SJCRH30 (cell line): Measurements from ENCODE around the gene PERP. TPM values are rescaled to one million over a fixed set of nuclear protein-coding genes. Genes with fewer than 3 reads are reported as not detected.
"Not testable (repeated sequence)": the region's sequence is repeated elsewhere in the genome, so short reads cannot be mapped to it uniquely, and the experiment has no call there.

Source experiments
- DNase-seq, 2 experiments: peaks; one replicate each; pipeline ENCODE4 v3.0.0-alpha.2; 2015 to 2020
- H3K27ac ChIP-seq: fragments of 250-450 bp; sonication (Bioruptor Pico); 2 replicates; pipeline ENCODE4 v1.5.1; 2020; ENCODE audit warnings: mild to moderate bottlenecking, moderate library complexity
- H3K27me3 ChIP-seq: fragments of 250-450 bp; sonication (Bioruptor Pico); 2 replicates; pipeline ENCODE4 v1.5.1; 2020; ENCODE audit warnings: mild to moderate bottlenecking, moderate library complexity
- H3K36me3 ChIP-seq: fragments of 250-450 bp; sonication (Bioruptor Pico); 2 replicates; pipeline ENCODE4 v1.5.1; 2020; ENCODE audit warnings: mild to moderate bottlenecking, moderate library complexity
- H3K4me1 ChIP-seq: fragments of 250-450 bp; sonication (Bioruptor Pico); 2 replicates; pipeline ENCODE4 v1.5.1; 2020; ENCODE audit warnings: mild to moderate bottlenecking, moderate library complexity
- H3K4me3 ChIP-seq: fragments of 250-450 bp; sonication (Bioruptor Pico); 2 replicates; pipeline ENCODE4 v1.5.1; 2020; ENCODE audit warnings: mild to moderate bottlenecking, moderate library complexity
- H3K9me3 ChIP-seq: fragments of 250-450 bp; sonication (Bioruptor Pico); replicated peaks from 2 replicates; pipeline ENCODE4 v1.5.1; 2020; ENCODE audit warnings: mild to moderate bottlenecking, moderate library complexity
- total RNA-seq: library from RNA; depleted of rRNA; stranded (reverse); fragments of >200 nt; shearing (Covaris generic); gene quantifications from 2 replicates; pipeline ENCODE4 v1.2.3, GENCODE V29; 2014; rRNA removed

The PERP gene
- 5.4 and 5.7 TPM in 2 replicates for total RNA-seq

DNA sequence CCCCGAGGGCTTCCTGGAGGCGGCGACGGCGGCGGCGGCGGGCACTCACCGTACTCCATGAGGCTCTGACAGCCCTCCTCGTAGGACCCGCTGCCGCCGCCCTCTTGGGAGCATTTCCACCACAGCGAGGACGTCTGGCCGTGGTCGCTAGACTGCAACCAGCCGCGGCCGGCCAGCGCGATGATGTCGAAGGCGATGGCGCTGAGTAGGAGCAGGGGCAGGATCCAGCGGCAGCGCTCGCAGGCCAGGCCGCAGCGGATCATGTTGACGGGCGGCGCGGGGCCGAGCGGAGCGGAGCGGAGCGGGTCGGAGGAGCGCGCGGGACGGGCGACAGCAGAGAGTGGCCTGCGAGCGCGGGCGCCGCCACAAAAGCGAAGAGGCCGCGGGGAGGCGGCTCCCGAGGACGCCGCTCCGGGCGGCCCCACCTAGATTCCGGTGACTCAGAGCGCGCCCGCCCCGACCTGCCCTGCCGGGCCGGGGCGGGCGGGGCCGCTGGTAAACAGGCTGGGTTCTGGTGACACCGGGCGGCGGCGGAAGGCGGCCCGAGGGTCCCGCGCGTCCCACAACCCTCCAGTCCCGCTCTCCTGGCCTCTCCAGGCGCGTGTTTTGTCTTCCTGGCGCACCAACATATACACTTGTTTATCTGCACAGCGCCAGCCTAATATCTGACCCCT is at the start of gene PERP:
Gene PERP, minus strand, starts transcription at position 342 of the 674 bp plus-strand sequence. Its CDS starts 79 bp downstream, at position 263.
- peak within 1 kb of the TSS; percentile 12; the same call in 1 of the 2 replicates for H3K27ac ChIP-seq
- H3K4me3 ChIP-seq = peak within 1 kb of the TSS; percentile 92
- no peaks in the 10 kb centered on the region for H3K36me3 ChIP-seq
- no peaks in the 10 kb centered on the region for H3K27me3 ChIP-seq
- peak; percentile 53 to 65 for DNase-seq
- 0 out of 2 replicates have a peak, but pooled peaks cover 2% of the 10 kb centered on the region for H3K4me1 ChIP-seq
- H3K9me3 ChIP-seq = no peaks in the 10 kb centered on the region

DNA sequence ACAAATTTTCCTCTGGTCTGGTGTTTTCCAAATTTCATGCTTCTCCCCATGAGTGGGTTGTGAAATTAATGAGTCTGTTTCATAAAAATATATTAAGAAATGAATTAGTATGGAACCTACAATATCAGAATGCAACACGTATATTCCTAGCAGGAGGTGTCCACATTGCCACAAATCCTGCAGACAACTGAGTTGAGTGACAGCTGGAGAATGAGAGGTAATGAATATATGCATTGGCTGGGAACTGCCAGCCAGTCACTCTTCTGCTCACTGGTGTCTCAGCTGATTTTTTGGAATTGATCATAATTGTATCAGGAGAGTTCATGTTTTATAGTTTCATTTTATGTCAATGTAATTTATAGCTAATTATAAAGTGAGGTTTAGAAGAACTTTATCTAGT is 48.2 kb upstream of the PERP start:
- Histone ChIP-seq H3K36me3 (no peaks in the 10 kb centered on the region), H3K27me3 (no peaks in the 10 kb centered on the region), H3K4me1 (no peaks in the 10 kb centered on the region), H3K9me3 (peaks cover 8% of the 10 kb centered on the region), H3K4me3 (no peak overlapping the region), H3K27ac (no peak overlapping the region)
- no peak for DNase-seq

DNA sequence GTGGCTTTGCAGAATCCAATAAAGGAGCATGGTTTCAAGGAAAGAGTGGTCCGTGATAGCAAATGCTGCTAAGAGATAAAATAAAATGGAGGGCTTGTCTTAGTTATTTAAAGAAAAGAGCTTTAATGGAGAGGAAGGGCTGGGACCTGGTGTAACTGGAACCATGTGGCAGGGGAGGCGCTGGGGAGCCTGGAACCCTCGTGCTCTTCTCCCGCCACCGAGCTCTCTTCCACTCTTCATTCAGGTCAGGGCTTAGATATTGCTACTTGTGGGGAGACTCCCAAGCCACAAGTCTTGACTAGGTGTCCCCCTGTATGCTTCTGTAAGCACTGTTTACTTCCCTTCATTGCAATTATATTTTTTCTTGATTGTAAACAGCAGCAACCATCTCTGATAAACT is 39.3 kb upstream of the PERP start:
- Histone ChIP-seq H3K9me3 (no peaks in the 10 kb centered on the region), H3K36me3 (no peaks in the 10 kb centered on the region), H3K4me3 (no peak overlapping the region), H3K27me3 (no peaks in the 10 kb centered on the region), H3K27ac (no peak overlapping the region), H3K4me1 (0 out of 2 replicates have a peak, but pooled peaks cover 3% of the 10 kb centered on the region)
- no peak for DNase-seq

DNA sequence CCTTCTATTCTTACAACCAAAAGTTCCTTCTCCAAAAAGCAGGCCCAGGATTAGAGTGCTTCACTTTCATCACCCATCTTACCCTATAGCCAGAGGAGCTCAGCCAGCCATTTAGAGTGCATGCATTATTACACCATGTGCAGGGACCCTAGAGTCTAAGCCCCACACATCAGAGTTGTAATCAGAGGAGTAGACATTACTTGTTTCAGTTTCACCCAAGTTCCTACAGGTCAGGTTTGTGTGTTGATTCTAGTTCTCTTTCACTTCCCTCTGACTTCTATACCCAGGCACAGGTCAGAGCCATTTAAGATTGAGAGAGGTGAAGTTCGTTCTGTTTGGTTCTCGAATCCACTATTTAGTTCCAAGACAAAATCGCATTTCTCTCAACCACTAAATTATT is 38.2 kb upstream of the PERP start:
- Histone ChIP-seq H3K4me3 (no peak overlapping the region), H3K4me1 (0 out of 2 replicates have a peak, but pooled peaks cover 3% of the 10 kb centered on the region), H3K36me3 (no peaks in the 10 kb centered on the region), H3K27ac (no peak overlapping the region), H3K27me3 (no peaks in the 10 kb centered on the region), H3K9me3 (no peaks in the 10 kb centered on the region)
- no peak for DNase-seq

DNA sequence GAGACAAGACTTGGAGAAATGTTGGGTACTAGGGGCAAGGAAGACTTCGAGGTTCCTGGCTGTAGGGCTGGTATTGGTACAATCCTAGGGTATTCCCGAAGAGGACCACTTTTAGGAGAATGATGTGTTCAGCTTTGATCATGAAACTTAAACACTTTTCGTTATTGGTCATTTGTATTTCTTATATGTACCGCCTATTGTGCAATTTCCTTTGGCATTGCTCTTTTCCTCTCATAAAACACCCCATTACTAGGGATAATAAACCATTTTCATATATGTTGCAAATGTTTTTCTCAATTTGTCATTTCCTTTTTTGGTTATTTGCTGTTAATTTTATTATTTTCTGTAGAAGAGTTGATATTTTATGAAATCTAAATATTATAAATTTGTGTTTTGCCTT is 35.6 kb upstream of the PERP start:
- H3K27ac ChIP-seq = no peak overlapping the region
- no peaks in the 10 kb centered on the region for H3K27me3 ChIP-seq
- no peak overlapping the region for H3K4me3 ChIP-seq
- H3K4me1 ChIP-seq = no peaks in the 10 kb centered on the region
- no peaks in the 10 kb centered on the region for H3K36me3 ChIP-seq
- no peaks in the 10 kb centered on the region for H3K9me3 ChIP-seq
- no peak for DNase-seq

DNA sequence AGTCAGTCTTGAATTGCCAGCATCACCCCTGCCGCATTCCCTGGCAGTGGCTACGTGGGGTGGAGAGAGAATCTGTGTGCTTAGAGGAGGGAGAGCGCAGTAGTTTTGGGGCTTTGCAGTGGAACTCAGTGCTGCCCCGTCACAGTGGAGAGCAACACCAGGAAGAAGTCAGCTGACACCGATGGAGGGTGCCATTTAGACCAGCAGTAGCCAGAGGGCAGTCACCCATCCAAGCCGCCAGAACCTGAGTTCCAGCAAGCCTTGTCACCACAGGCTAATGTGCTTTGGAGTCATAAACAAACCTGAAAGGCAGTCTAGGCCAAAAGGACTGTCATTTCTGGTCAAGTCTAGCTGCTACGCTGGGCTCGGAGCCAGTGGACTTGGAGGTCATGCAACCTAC is 22.0 kb upstream of the PERP start:
- no peaks in the 10 kb centered on the region for H3K4me1 ChIP-seq
- H3K27me3 ChIP-seq = no peaks in the 10 kb centered on the region
- H3K9me3 ChIP-seq = no peaks in the 10 kb centered on the region; the same call in 1 of the 2 replicates
- H3K4me3 ChIP-seq = no peak overlapping the region
- no peak for DNase-seq
- H3K36me3 ChIP-seq = no peaks in the 10 kb centered on the region
- H3K27ac ChIP-seq = no peak overlapping the region

DNA sequence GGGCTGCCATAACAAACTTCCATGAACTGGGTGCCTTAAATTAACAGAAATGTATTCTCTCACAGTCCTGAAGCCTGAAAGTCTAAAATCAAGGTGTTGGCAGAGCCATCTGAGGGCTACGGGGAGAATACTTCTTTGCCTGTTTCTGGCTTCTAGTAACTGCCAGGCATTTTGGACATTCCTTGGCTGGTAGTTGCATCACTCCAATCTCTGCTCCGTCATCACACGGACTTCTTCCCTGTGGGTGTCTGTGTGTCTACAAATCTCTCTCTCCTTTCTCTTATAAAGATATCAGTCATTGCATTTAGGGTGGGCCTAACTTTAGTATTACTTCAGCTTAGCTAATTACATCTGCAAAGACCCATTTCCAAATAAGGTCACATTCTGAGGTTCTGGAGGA is 20.9 kb upstream of the PERP start:
- DNase-seq = no peak
- no peaks in the 10 kb centered on the region for H3K4me1 ChIP-seq
- no peak overlapping the region for H3K4me3 ChIP-seq
- H3K27me3 ChIP-seq = no peaks in the 10 kb centered on the region
- H3K36me3 ChIP-seq = no peaks in the 10 kb centered on the region
- no peak overlapping the region for H3K27ac ChIP-seq
- no peaks in the 10 kb centered on the region; the same call in 1 of the 2 replicates for H3K9me3 ChIP-seq

DNA sequence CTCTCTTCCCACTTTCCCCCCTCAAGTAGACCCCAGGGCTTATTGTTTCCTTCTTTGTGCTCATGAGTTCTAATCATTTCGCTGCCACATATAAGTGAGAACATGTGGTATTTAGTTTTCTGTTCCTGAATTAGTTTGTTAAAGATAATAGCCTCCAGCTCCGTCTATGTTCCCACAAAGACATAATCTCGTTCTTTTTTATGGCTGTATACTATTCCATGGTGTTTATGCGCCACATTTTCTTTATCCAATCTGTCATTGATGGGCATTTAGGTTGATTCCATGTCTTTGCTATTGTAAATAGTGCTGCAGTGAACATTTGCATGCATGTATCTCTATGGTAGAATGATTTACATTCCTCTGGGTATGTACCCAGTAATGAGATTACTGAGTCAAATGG is 16.9 kb upstream of the PERP start:
- Histone ChIP-seq H3K4me3 (no peak overlapping the region), H3K9me3 (peaks cover 2% of the 10 kb centered on the region; the same call in 1 of the 2 replicates), H3K36me3 (no peaks in the 10 kb centered on the region), H3K27me3 (no peaks in the 10 kb centered on the region), H3K27ac (no peak overlapping the region), H3K4me1 (no peaks in the 10 kb centered on the region)
- no peak for DNase-seq

DNA sequence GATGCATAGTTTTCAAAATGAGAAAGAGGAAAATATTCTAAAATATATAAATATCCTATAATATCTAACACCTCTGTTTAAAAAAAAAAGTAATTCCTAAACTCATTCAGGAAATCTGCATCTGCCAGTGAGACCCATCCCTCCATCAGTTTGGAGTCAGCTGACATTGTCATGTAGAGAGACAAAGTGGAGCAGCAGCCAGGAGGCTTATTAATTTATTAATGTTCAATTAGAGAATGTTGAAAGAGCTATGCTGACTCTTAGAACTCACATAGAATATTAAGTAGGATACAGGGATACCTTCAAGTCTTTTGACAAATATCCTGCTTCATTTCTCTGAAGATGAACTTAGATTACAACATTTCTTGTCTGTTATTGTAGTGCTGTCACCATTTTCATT is 12.8 kb upstream of the PERP start:
- no peak for DNase-seq
- H3K4me3 ChIP-seq = no peak overlapping the region
- peaks cover 8% of the 10 kb centered on the region for H3K4me1 ChIP-seq
- peaks cover 2% of the 10 kb centered on the region; the same call in 1 of the 2 replicates for H3K9me3 ChIP-seq
- H3K36me3 ChIP-seq = no peaks in the 10 kb centered on the region
- H3K27ac ChIP-seq = no peak overlapping the region
- H3K27me3 ChIP-seq = no peaks in the 10 kb centered on the region

DNA sequence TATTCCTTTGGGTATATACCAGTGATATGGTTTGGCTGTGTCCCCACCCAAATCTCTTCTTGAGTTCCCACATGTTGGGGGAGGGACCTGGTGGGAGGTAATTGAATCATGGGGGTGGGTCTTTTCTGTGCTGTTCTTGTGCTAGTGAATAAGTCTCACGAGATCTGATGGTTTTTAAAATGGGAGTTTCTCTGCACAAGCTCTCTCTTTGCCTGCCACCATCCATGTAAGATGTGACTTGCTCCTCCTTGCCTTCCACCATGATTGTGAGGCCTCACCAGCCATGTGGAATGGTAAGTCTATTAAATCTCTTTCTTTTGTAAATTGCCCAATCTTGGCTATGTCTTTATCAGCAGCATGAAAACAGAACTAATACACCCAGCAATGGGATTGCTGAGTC is 12.0 kb upstream of the PERP start:
- H3K4me1 ChIP-seq, H3K9me3 ChIP-seq, H3K4me3 ChIP-seq, H3K27ac ChIP-seq, H3K27me3 ChIP-seq, DNase-seq, H3K36me3 ChIP-seq: not testable (repeated sequence)

DNA sequence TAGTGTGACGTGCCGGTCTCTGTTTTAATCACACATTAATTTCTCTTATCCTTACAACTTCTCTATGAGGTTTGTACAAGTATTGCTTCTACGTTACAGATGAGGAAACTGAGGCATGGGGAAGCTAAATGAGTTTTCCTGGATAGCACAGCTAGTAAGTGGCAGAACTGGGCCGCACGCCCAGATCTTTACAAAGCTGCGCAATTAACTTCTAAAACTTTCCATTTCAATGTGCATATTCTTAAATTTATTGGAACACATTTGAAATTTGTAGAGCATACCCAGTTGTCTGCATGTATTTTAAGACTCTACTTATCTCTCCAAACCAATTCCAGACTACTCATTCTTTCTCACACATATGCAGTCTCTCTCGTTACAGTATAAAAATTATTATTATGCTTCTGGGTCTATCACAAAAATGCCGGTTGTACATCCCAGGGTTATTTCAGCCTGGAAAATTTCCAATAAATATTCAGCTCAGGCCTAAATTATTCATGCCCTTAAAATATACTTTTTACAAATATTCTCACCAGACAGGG is 10.2 kb upstream of the PERP start:
- H3K4me3 ChIP-seq = no peak overlapping the region
- peaks cover 9% of the 10 kb centered on the region for H3K4me1 ChIP-seq
- H3K9me3 ChIP-seq = peaks cover 2% of the 10 kb centered on the region; the same call in 1 of the 2 replicates
- H3K36me3 ChIP-seq = no peaks in the 10 kb centered on the region
- no peaks in the 10 kb centered on the region for H3K27me3 ChIP-seq
- no peak overlapping the region for H3K27ac ChIP-seq
- DNase-seq = no peak

DNA sequence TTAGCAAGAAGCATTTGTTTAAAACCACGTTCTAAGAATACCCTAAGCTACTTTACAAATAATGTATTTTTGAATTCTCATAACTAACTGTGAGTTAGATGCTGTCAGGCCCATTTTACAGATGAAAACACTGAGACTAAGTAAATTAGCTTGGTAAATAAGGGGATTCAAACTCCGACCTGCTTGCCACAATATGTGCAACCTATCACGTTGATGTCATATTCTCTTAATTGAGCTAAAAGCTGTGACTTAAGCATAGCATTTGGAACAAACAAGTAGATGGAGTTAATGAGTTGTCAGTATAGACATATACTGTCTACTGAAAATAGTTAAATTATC is 9.4 kb upstream of the PERP start:
- Histone ChIP-seq H3K36me3 (no peaks in the 10 kb centered on the region), H3K9me3 (no peaks in the 10 kb centered on the region; the same call in 1 of the 2 replicates), H3K4me1 (peaks cover 9% of the 10 kb centered on the region), H3K4me3 (no peak overlapping the region), H3K27ac (no peak overlapping the region), H3K27me3 (no peaks in the 10 kb centered on the region)
- no peak for DNase-seq

DNA sequence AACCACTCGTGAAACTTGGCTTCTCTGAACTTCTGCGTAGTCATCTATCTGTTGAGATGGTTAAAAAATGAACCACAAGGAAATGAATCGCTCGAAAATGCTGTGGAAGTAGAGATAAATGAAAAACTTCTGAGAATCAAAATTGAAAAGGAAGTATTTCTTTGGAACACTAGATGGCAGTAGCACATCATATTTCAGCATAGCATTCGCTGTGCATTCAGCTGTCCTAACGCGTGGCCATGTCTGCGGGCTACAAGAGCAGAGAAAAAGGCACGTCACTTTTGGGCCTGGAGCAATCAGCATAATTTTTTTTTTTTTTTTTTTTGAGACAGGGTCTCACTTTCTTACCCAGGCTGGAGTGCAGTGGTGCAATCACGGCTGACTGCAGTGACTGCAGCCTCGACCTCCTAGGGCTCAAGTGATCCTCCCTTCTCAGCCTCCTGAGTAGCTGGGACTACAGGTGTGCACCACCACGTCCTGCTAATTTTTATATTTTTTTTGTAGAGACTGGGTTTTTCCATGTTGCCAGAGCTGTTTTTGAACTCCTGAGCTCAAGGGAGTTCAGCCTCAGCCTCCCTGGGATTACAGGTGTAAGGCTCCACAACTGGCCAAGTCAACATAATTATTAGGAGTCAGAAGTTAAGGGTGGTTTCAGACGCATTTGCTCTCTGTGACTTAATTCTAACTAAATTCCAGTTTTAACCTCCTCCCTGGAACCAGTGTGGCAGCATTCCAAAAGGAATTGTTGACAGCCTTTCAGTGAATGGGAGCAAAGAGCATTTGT is 8.8 kb upstream of the PERP start:
- Histone ChIP-seq H3K27ac (no peak overlapping the region), H3K9me3 (no peaks in the 10 kb centered on the region; the same call in 1 of the 2 replicates), H3K4me3 (no peak overlapping the region), H3K36me3 (no peaks in the 10 kb centered on the region), H3K27me3 (no peaks in the 10 kb centered on the region), H3K4me1 (peaks cover 9% of the 10 kb centered on the region)
- peak; percentile 61 to 85 for DNase-seq

DNA sequence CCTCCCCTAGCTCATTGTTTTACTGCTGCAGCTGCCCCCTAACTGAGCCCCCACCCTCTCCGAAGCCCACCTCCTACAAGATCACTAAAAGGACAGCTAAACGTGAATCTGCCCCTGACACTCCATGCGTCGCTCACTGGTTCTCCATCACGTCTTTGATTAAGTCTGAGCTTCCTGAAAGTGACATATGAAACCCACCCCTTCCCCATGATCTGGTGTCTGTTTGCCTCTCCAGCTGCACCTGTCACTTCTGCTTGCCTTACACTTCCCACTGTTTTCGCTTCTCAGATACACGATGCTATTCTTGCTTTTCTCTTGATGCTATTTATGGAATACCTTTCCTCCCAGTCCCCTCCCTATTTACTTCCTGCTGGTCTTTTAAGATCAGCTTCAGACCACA is 8.0 kb upstream of the PERP start:
- peaks cover 9% of the 10 kb centered on the region for H3K4me1 ChIP-seq
- H3K36me3 ChIP-seq = no peaks in the 10 kb centered on the region
- no peaks in the 10 kb centered on the region for H3K27me3 ChIP-seq
- DNase-seq = peak in 1 of 2 experiments; percentile 65
- H3K9me3 ChIP-seq = no peaks in the 10 kb centered on the region; the same call in 1 of the 2 replicates
- no peak overlapping the region for H3K4me3 ChIP-seq
- no peak overlapping the region for H3K27ac ChIP-seq

DNA sequence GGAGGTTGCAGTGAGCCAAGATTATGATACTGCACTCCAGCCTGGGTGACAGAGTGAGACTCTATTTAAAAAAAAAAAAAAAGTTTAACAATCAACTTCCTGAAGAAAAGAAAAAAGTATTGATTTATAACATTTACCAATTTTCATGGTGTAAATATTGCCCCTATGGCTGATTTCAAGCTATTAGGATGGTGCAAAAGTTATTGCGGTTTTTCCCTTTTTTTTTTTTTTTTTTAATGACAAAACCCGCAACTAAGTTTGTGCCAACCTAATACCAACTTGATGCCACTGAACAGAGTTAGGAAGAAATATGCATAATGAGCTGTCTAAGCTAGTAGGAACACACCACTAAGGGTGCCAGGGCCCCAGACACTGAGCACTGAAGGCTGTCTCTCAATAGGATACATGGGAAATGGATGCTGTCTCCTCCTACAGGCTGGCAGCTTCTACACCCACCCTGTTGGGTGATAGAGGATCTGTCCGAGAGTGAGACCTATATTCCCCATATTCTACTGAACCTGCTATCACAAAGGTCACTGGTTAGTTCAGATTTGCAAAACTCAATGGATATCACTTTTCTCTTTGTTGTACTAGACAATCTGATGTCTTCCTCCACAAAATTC is 6.5 kb upstream of the PERP start:
- H3K4me3 ChIP-seq = no peak overlapping the region
- no peak for DNase-seq
- H3K27me3 ChIP-seq = no peaks in the 10 kb centered on the region
- H3K9me3 ChIP-seq = no peaks in the 10 kb centered on the region; the same call in 1 of the 2 replicates
- peaks cover 11% of the 10 kb centered on the region for H3K4me1 ChIP-seq
- no peak overlapping the region for H3K27ac ChIP-seq
- no peaks in the 10 kb centered on the region for H3K36me3 ChIP-seq
